Breast epithelium (tissue), 4 donors: ENCODE measurements around the gene MYOM3. TPM values are rescaled to one million over a fixed set of nuclear protein-coding genes. Genes with fewer than 3 reads are reported as not detected.

Source experiments
- DNase-seq, 2 donors: peaks; one replicate each; pipeline ENCODE4 v3.0.0-alpha.2; 2019; ENCODE audit warnings: low spot score in 2 of 2
- H3K27ac ChIP-seq, 2 donors: fragments of 200-600 bp; sonication (generic) in 1 of 2; one replicate each; pipeline ENCODE4 v1.5.1; 2016 to 2019; ENCODE audit warnings: mild to moderate bottlenecking in 1 of 2
- H3K27me3 ChIP-seq, 2 donors: fragments of 200-600 bp; sonication (generic) in 1 of 2; one replicate each; pipeline versions ENCODE4 v1.5.1 to v1.6.0; 2017 to 2019; ENCODE audit warnings: control low read depth in 1 of 2, mild to moderate bottlenecking in 1 of 2
- H3K36me3 ChIP-seq: fragments of 200-600 bp; one replicate; pipeline ENCODE4 v1.5.1; 2019
- H3K4me1 ChIP-seq, 2 donors: fragments of 200-600 bp; sonication (generic); one replicate each; pipeline ENCODE4 v1.5.1; 2016 to 2019; ENCODE audit warnings: control low read depth in 1 of 2
- H3K4me3 ChIP-seq, 3 donors: fragments of 200-600 bp; sonication (generic); 1 replicate in 2 of 3; 2 replicates in 1 of 3; pipeline ENCODE4 v1.5.1; 2016 to 2019; ENCODE audit warnings: mild to moderate bottlenecking in 3 of 3, moderate library complexity in 2 of 3
- H3K9me3 ChIP-seq, 2 donors: fragments of 200-600 bp; sonication (generic) in 1 of 2; one replicate each; pipeline ENCODE4 v1.5.1; 2016 to 2019; ENCODE audit warnings: control low read depth in 1 of 2
- CTCF ChIP-seq, 3 donors: fragments of 450-650 bp; IDR thresholded peaks; one replicate each; pipeline ENCODE4 v1.5.1; 2016 to 2017; ENCODE audit warnings: antibody characterized with exemption in 3 of 3, mild to moderate bottlenecking in 3 of 3, moderate library complexity in 3 of 3
- POLR2A ChIP-seq: fragments of 450-650 bp; IDR thresholded peaks from one replicate; pipeline ENCODE4 v1.6.1; 2016; ENCODE audit warnings: antibody characterized with exemption, mild to moderate bottlenecking, moderate library complexity
- POLR2AphosphoS5 ChIP-seq, 3 donors: sonication (generic); formaldehyde crosslinking; IDR thresholded peaks; one replicate each; pipeline ENCODE4 v1.6.1; 2017; ENCODE audit warnings: antibody characterized with exemption in 3 of 3
- intact Hi-C: fragments of 100-400 bp; cut with DNase I; formaldehyde crosslinking; loops from one replicate; pipeline ENCODE4 v1.15.1; 2023; ENCODE audit warnings: low total_unique reads
- total RNA-seq, 3 donors: library from RNA; depleted of rRNA; stranded (reverse); fragments of >200 nt; gene quantifications; one replicate each; pipeline ENCODE4 v1.1.0, GENCODE V29; 2016

MYOM3 gene
- total RNA-seq, 3 donors from 2014 or later: 0.32 to 0.98 (median 0.59) TPM

- intact Hi-C loops: no loop called here
Measured at GRCh38 chr1:24124980-24125379, 13.0 kb upstream of the MYOM3 start.

GRCh38 chr1:24123611-24124010 lies 11.7 kb upstream of the MYOM3 start:
- DNase-seq: no peak
- Histone ChIP-seq H3K4me1 (no peaks in the 10 kb centered on the region), H3K27me3 (no peaks in the 10 kb centered on the region), H3K36me3 (no peaks in the 10 kb centered on the region), H3K4me3 (no peak overlapping the region), H3K9me3 (no peaks in the 10 kb centered on the region), H3K27ac (no peak overlapping the region)
- TF ChIP-seq POLR2AphosphoS5 (IDR thresholded peaks at IDR 0.05) (no peak), POLR2A (no peak), CTCF (IDR thresholded peaks at IDR 0.05) (no peak)
- intact Hi-C loops: no loop called here

More at GRCh38 chr1:24124980-24125379, 13.0 kb upstream of the MYOM3 start:
- Histone ChIP-seq H3K27ac (no peak overlapping the region), H3K4me3 (no peak overlapping the region), H3K27me3 (no peaks in the 10 kb centered on the region), H3K4me1 (no peaks in the 10 kb centered on the region), H3K36me3 (no peaks in the 10 kb centered on the region), H3K9me3 (peaks cover 0 to 2% of the 10 kb centered on the region in 2 donors)
- TF ChIP-seq POLR2AphosphoS5 (IDR thresholded peaks at IDR 0.05): no peak
- no peak for TF ChIP-seq POLR2A
- no peak for TF ChIP-seq CTCF (IDR thresholded peaks at IDR 0.05)
- DNase-seq: no peak

GRCh38 chr1:24122776-24123175 lies 10.8 kb upstream of the MYOM3 start:
- no peak overlapping the region for H3K27ac ChIP-seq
- no peaks in the 10 kb centered on the region for H3K9me3 ChIP-seq
- no peak for DNase-seq
- intact Hi-C loops: no loop called here
- TF ChIP-seq CTCF (IDR thresholded peaks at IDR 0.05): no peak
- no peak for TF ChIP-seq POLR2A
- no peak for TF ChIP-seq POLR2AphosphoS5 (IDR thresholded peaks at IDR 0.05)
- H3K4me3 ChIP-seq: no peak overlapping the region
- H3K4me1 ChIP-seq: no peaks in the 10 kb centered on the region
- no peaks in the 10 kb centered on the region for H3K36me3 ChIP-seq
- no peaks in the 10 kb centered on the region for H3K27me3 ChIP-seq

GRCh38 chr1:24121406-24121805 lies 9.5 kb upstream of the MYOM3 start:
- Histone ChIP-seq H3K36me3 (no peaks in the 10 kb centered on the region), H3K27ac (no peak overlapping the region), H3K9me3 (no peaks in the 10 kb centered on the region), H3K4me1 (no peaks in the 10 kb centered on the region), H3K4me3 (no peak overlapping the region), H3K27me3 (no peaks in the 10 kb centered on the region)
- DNase-seq: no peak
- intact Hi-C loops: no loop called here
- TF ChIP-seq CTCF (IDR thresholded peaks at IDR 0.05): no peak
- no peak for TF ChIP-seq POLR2AphosphoS5 (IDR thresholded peaks at IDR 0.05)
- TF ChIP-seq POLR2A: no peak

- Histone ChIP-seq H3K4me1 (no peaks in the 10 kb centered on the region), H3K27ac (peak overlapping the region in 1 of 2 donors; percentile 49), H3K9me3 (no peaks in the 10 kb centered on the region), H3K27me3 (no peaks in the 10 kb centered on the region), H3K4me3 (no peak overlapping the region), H3K36me3 (no peaks in the 10 kb centered on the region)
- no peak for DNase-seq
- intact Hi-C loops: no loop called here
- TF ChIP-seq POLR2AphosphoS5 (IDR thresholded peaks at IDR 0.05): no peak
- no peak for TF ChIP-seq CTCF (IDR thresholded peaks at IDR 0.05)
Measured at GRCh38 chr1:24120965-24121364, 9.0 kb upstream of the MYOM3 start.
